ENCODE measurements around the gene KRTAP4-8.
"Not testable (repeated sequence)": the region's sequence is repeated elsewhere in the genome, so short reads cannot be mapped to it uniquely, and the experiment has no call there.

KRTAP4-8 gene

GRCh38 chr17:41071606-41072360 is 26.2 kb downstream of the KRTAP4-8 start:
- Histone ChIP-seq H3K27ac (no peak overlapping the region), H3K4me3 (ENCODE audit: low read depth, low read length) (no peak overlapping the region), H3K36me3 (no peaks in the 10 kb centered on the region), H3K9me3 (ENCODE audit: severe bottlenecking) (peaks cover 2% of the 10 kb centered on the region), H3K27me3 (ENCODE audit: insufficient read depth, low read depth, severe bottlenecking) (peaks cover 7% of the 10 kb centered on the region)
- TF ChIP-seq, protein P1, sequence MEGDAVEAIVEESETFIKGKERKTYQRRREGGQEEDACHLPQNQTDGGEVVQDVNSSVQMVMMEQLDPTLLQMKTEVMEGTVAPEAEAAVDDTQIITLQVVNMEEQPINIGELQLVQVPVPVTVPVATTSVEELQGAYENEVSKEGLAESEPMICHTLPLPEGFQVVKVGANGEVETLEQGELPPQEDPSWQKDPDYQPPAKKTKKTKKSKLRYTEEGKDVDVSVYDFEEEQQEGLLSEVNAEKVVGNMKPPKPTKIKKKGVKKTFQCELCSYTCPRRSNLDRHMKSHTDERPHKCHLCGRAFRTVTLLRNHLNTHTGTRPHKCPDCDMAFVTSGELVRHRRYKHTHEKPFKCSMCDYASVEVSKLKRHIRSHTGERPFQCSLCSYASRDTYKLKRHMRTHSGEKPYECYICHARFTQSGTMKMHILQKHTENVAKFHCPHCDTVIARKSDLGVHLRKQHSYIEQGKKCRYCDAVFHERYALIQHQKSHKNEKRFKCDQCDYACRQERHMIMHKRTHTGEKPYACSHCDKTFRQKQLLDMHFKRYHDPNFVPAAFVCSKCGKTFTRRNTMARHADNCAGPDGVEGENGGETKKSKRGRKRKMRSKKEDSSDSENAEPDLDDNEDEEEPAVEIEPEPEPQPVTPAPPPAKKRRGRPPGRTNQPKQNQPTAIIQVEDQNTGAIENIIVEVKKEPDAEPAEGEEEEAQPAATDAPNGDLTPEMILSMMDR (IDR thresholded peaks at IDR 0.05; ENCODE audit: low read depth, low read length) = no peak
- DNase-seq = no peak

DNA sequence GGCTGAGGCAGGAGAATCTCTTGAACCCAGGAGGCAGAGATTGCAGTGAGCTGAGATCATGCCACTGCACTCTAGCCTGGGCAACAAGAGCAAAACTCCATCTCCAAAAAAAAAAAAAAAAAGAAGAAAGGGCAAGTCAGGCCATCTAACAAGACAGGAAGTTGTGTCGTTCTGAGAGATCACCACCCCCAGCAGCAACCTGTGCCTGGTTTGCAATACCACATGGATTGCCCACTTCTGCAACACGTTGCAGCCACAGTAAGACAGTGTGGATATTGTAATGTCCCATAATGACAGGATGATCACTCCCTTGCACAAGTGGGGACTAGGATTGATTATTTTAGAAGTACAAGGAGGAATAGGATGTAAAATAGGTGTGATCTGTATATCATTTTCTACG is 28.9 kb downstream of the KRTAP4-8 start:
- no peak overlapping the region for H3K27ac ChIP-seq
- no peaks in the 10 kb centered on the region for H3K9me3 ChIP-seq (ENCODE audit: severe bottlenecking)
- TF ChIP-seq, protein P1 (IDR thresholded peaks at IDR 0.05; ENCODE audit: low read depth, low read length) = no peak
- no peaks in the 10 kb centered on the region for H3K27me3 ChIP-seq (ENCODE audit: insufficient read depth, low read depth, severe bottlenecking)
- H3K36me3 ChIP-seq = no peaks in the 10 kb centered on the region
- no peak overlapping the region for H3K4me3 ChIP-seq (ENCODE audit: low read depth, low read length)
- DNase-seq = no peak

- no peaks in the 10 kb centered on the region for H3K27me3 ChIP-seq (ENCODE audit: insufficient read depth, low read depth, severe bottlenecking)
- no peak overlapping the region for H3K27ac ChIP-seq
- TF ChIP-seq, protein P1 (IDR thresholded peaks at IDR 0.05; ENCODE audit: low read depth, low read length) = no peak
- no peak for DNase-seq
- H3K4me3 ChIP-seq (ENCODE audit: low read depth, low read length) = no peak overlapping the region
- no peaks in the 10 kb centered on the region for H3K9me3 ChIP-seq (ENCODE audit: severe bottlenecking)
- no peaks in the 10 kb centered on the region for H3K36me3 ChIP-seq
Measured at GRCh38 chr17:41067281-41067680, 30.7 kb downstream of the KRTAP4-8 start.

GRCh38 chr17:41065829-41066624 is 31.9 kb downstream of the KRTAP4-8 start, which contains the start of gene KRTAP2-4:
TSS of gene KRTAP2-4 (minus strand) at chr17:41065879. CDS start at chr17:41065845, 34 bp downstream.
- Histone ChIP-seq H3K27ac (no peak within 1 kb of the TSS), H3K4me3 (ENCODE audit: low read depth, low read length) (no peak within 1 kb of the TSS), H3K36me3 (no peaks in the 10 kb centered on the region), H3K9me3 (ENCODE audit: severe bottlenecking) (no peaks in the 10 kb centered on the region), H3K27me3 (ENCODE audit: insufficient read depth, low read depth, severe bottlenecking) (no peaks in the 10 kb centered on the region)
- DNase-seq = no peak
- TF ChIP-seq, protein P1 (IDR thresholded peaks at IDR 0.05; ENCODE audit: low read depth, low read length) = no peak

- H3K27ac ChIP-seq; H3K9me3 ChIP-seq (ENCODE audit: severe bottlenecking); H3K36me3 ChIP-seq; H3K27me3 ChIP-seq (ENCODE audit: insufficient read depth, low read depth, severe bottlenecking); DNase-seq; H3K4me3 ChIP-seq (ENCODE audit: low read depth, low read length): not testable (repeated sequence)
Measured at GRCh38 chr17:41065016-41065689, 32.8 kb downstream of the KRTAP4-8 start.

- H3K9me3 ChIP-seq (ENCODE audit: severe bottlenecking) = no peaks in the 10 kb centered on the region
- no peak overlapping the region for H3K4me3 ChIP-seq (ENCODE audit: low read depth, low read length)
- H3K27ac ChIP-seq = no peak overlapping the region
- H3K27me3 ChIP-seq (ENCODE audit: insufficient read depth, low read depth, severe bottlenecking) = no peaks in the 10 kb centered on the region
- TF ChIP-seq, protein P1 (IDR thresholded peaks at IDR 0.05; ENCODE audit: low read depth, low read length) = no peak
- no peak for DNase-seq
- H3K36me3 ChIP-seq = no peaks in the 10 kb centered on the region
Measured at GRCh38 chr17:41064301-41064700, 33.6 kb downstream of the KRTAP4-8 start.

Data from WERI-Rb-1 (cell line).